Urothelium cell line (cell line): ENCODE measurements around the gene RDH8.

Source experiments
- DNase-seq: peaks from one replicate; pipeline ENCODE4 v3.0.0; 2011; ENCODE audit warnings: low spot score, mixed read lengths
- FAIRE-seq: peaks from 2 replicates; lab custom pipeline; 2011; peaks lifted over from hg19 to GRCh38; lab: Jason Lieb, UNC

RDH8 gene

GRCh38 chr19:10027158-10027997 is 14.1 kb downstream of the RDH8 start:
- FAIRE-seq: no peak
- DNase-seq: peak; percentile 95

DNA sequence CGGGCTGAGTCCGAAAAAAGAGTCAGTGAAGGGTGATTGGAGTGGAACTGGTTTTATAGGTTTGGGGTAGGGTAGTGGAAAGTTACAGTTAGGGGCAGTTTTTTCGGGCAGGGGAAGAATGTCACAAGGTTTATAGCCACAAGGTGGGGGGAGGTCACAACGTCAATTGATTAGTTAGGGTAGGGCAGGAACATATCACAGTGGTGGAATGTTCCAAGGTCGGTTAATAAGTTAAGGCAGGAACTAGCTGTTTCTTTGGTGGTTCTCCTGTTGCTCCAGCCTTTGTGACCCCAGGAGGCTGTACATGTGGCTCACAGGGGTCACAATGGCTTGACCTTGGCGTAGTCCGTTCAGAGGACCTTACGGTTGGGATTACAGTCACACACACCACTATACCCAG is 20.3 kb downstream of the RDH8 start:
- FAIRE-seq (no peak), DNase-seq (no peak)

GRCh38 chr19:10036601-10037071 is 23.4 kb downstream of the RDH8 start:
- no peak for DNase-seq
- FAIRE-seq: no peak

GRCh38 chr19:10037367-10037766 is 24.1 kb downstream of the RDH8 start:
- DNase-seq (no peak), FAIRE-seq (no peak)

- FAIRE-seq (no peak), DNase-seq (no peak)
Measured at GRCh38 chr19:10037809-10038208, 24.5 kb downstream of the RDH8 start.

DNA sequence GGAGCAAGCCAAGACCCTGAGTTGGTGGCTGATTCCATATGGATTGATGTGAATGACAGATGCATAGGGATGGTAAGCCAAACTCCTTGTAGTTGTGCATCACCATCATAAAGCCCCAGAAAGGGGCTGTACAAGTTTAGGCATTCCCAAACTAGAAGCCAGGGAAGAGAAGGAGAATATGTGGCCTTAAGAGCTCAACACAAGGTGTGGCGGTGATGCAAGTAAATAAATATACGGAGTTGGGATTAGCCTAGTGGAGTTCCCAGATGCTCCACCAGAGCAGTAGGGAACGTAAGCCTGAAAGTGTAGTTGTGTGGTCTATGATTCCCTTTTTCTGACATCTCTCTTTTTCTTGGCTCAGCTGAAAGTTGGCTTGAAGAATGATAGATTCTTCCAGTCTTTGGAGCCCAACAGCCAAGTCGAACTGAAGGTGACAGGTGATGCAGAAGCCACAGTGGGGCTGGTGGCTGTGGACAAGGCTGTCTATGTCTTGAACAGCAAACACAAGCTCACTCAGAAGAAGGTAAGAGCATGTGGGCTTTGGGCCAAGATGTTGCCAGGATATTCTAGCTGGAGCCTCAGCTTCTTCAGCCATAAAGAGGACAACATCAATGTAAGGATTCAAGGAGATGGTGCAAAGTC is 30.1 kb downstream of the RDH8 start:
- no peak for DNase-seq
- FAIRE-seq: no peak

DNA sequence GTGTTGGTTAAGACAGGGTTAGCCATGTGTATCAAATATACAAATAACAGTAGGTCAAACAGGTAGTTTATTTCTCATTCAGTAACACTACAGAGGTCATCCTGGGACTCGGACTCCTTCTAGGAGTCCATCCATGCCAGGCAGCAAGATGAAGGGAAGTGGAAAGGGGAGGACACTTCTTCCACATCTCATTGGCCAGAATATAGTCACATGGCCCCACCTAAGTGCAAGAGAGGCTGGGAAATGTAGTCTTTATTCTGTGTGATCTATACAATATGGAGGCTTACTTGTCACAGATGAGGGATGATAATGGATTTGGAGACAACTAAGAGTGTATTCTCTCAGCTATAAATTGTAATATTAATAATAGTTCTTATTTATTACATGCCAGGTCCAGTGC is 31.1 kb downstream of the RDH8 start:
- DNase-seq: no peak
- FAIRE-seq: no peak

- no peak for FAIRE-seq
- DNase-seq: no peak
Measured at GRCh38 chr19:10045371-10045770, 32.1 kb downstream of the RDH8 start.

GRCh38 chr19:10049626-10050025 is 36.3 kb downstream of the RDH8 start:
- FAIRE-seq: no peak

GRCh38 chr19:10052602-10053360 is 39.5 kb downstream of the RDH8 start:
- DNase-seq: no peak
- FAIRE-seq: no peak

More at GRCh38 chr19:10049626-10050025, 36.3 kb downstream of the RDH8 start:
- DNase-seq: no peak

GRCh38 chr19:10061717-10062310 is 48.5 kb downstream of the RDH8 start:
- FAIRE-seq (no peak), DNase-seq (peak; percentile 55)

DNA sequence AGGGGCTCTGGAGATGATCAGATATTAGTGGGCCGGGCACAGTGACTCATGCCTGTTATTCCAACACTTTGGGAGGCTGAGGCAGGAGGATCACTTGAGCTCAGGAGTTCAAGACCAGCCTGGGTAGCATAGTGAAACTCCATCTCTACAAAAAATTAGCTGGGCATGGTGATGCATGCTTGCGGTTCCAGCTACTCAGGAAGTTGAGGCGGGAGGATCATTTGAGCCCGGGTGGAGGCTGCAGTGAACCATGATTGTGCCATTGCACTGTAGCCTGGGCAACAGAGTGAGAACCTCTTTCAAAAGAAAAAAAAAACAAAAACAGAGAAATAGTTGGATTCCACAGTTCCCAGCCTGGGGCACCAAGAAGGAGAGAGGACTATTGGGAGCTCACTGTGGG is 54.9 kb downstream of the RDH8 start:
- FAIRE-seq: no peak

DNA sequence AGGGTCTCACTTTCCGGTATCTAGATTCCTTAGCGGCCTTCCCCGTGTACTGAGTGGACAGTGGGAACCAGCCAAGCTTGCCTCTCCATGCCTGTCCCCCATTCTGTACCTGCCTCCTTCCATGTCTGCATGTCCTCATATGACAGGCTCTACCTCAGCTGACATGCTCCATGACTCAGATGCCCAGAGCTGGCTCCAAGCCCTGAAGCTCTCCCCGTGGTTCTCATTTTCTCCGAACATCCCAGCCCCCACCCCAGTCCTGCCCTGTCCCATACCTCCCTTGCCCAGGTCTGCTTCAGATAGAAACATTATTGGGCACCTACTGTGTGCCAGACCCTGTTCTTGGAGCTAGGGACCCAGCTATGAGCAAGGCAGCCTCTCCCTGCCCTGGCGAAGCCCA is 55.8 kb downstream of the RDH8 start:
- FAIRE-seq: no peak

More for the DNA sequence above, 54.9 kb downstream of the RDH8 start:
- no peak for DNase-seq

GRCh38 chr19:10070730-10071446 is 57.6 kb downstream of the RDH8 start:
- DNase-seq (no peak), FAIRE-seq (no peak)

More for the DNA sequence above, 55.8 kb downstream of the RDH8 start:
- no peak for DNase-seq
